Activated T-cell treated with anti-CD3 and anti-CD28 coated beads, Interleukin-2, amount 50 U/mL, for 1 hour (primary cell): ENCODE results near the gene CASP9.
A peak's percentile ranks its signal among the peaks of the same experiment; 100 is the strongest.

Experiments
- DNase-seq: peaks from one replicate; pipeline ENCODE4 v3.0.0-alpha.2; 2020

The CASP9 gene

DNA sequence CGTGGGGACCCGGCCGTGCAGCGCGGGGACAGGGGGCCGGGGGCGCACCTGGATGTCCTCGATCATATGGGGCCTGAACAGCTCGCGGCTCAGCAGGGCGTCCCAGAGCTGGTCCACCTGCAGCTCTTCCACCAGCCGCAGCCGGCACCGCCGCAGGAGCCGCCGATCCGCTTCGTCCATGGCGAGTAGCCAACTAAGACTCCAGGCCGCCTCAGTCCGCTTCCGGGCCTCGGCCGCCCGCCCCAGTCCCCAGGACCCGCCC is at the start of gene CASP9:
TSS of gene CASP9 (minus strand) at position 195 of the 262 bp plus-strand sequence. CDS start at position 180, 15 bp downstream.
- no peak for DNase-seq

DNA sequence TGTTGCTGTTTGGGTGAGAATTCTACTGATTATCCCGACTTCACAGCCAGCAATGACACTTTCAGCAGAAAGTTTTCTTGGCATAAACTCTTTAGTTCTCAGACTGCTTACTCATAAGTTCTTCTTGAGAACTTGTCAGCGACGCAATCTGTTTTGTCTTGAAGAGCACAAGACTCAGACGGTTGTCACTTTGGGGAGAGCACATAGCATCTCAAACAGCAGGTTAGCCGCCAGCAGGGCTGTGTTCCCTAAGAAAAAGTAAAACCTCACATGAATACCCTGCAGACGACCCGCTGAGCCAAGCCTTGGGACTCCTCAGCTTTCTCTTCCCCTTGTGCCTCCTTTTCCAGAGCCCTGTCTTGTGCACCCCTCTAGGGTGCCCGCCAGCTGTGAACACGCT is 49.5 kb upstream of the CASP9 start:
- DNase-seq, result no peak

- DNase-seq, result no peak
Observed at GRCh38 chr1:15571266-15571665, 47.3 kb upstream of the CASP9 start.

GRCh38 chr1:15570861-15571260 is 46.8 kb upstream of the CASP9 start:
- DNase-seq, result no peak

GRCh38 chr1:15568387-15569073 is 44.5 kb upstream of the CASP9 start:
- no peak for DNase-seq

DNA sequence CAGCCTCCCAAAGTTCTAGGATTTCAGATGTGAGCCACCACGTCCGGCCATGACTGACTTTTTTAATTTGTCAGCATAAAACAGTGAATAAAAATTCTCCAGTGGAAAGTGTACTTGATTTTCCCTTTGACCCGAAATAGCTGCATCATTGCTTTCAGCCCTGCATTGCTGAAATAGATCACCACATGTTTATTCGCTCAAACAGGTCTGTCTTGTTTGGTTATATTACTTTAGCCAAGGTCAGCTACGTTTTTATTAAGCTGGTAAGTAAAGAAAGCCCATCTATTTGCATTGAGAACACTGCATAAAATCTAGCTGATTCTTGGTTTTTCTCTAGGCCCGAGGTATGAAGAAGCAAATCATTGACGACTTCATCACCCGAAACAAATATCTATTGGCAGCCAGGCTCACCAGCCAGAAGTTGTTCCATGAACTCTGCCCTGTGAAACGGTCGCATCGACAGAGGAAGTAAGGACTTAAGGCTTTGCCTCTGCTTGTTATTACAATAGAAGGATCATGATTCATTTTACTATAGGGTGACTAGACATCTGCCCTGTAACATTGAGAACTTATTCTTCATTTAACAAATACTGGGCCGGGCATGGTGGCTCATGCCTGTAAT is 35.3 kb upstream of the CASP9 start:
- DNase-seq, result no peak

DNA sequence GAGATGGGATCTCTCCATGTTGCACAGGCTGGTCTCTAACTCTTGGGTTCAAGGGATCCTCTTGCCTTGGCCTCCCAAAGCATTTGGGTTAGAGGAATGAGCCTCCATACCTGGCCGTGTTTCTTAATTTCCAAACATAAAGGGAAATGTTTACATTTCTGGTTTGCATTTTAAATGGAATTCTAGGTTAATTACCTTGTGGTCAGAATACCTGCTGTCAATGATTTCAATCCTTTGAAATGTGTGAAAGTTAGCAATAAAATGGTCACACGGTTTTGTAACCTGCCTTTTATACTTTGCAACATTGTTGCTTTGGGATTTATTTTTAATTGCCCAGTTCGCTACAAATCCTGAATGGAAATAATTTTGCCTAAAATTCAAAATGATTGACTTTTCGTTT is 34.5 kb upstream of the CASP9 start:
- DNase-seq, result no peak

GRCh38 chr1:15557594-15557993 is 33.6 kb upstream of the CASP9 start:
- DNase-seq, result no peak

- no peak for DNase-seq
Observed at GRCh38 chr1:15557008-15557407, 33.0 kb upstream of the CASP9 start.

DNA sequence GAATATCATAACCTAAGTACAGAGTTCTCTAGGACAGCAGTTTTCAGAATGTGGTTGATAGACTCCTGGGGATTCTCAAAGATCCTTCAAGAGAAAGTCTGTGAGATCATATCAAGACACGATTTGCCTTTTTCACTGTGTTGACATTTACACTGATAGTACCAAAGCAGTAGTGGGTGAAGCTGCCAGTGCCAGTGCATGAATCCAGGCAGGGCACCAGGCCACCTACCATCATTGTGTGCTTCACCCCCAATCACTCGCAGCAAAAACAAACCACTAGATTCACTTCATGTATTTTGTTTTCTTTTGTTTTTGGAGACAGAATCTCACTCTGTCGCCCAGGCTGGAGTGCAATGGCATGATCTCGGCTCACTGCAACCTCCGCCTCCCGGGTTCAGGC is 26.6 kb upstream of the CASP9 start:
- no peak for DNase-seq

GRCh38 chr1:15546641-15547040 is 22.6 kb upstream of the CASP9 start:
- DNase-seq, result no peak

DNA sequence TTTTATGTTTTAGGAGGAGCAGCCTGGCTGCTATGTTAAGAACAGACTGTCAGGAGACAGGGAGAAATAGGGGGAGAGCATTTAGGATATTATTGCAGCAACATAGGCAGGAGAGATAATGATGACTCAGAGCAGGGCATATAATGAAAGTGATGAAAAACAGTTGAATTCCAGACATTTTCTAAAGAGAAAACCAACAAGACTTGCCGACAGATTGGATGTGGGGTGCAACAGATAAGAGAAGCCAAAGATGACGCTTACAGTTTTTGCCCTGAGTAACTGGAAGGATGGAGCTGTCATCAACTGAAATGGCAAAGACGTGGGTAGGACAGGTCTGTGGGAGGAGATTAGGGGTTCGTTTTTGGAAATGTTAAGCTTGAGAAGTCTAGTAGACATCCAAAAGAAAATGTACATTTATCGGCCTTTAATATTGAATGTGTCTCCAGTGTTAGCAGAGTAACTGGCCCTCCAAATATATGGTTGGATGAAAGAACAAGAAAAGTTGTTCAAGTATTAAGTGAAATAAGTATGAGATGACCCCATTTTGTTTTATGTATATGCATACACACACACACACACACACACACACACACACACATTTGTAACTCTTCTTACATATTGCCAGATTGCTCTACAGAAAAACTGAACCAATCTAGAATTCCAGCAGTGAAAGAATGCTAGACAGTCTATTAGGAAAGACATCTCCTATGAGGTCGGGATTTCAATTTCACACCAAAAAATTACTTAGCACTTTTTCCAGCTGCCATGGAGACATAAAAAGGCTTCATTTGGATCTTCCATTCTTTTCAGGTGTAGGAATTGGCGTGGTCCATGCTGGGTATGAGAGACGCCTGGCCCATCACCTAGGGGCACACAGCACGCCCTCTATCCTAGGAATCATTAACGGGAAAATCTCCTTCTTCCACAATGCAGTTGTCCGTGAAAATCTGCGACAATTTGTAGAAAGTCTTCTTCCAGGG is 19.9 kb upstream of the CASP9 start:
- no peak for DNase-seq

DNA sequence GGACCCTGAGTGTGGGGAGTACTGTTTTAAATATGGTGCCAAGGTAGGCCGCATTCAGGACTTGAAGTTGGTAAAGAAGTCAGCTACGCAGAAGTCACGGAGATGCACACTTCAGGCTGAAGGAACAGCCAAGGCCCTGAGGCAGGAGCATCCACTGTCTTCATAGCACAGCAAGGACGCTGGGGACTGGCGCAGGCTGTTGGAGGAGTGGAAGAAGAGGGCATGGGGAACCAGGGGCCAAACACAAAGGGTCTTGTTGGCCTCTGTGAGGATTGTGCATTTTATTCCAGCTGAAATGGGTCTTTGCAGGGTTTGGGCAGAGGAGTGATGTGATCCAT is 19.2 kb upstream of the CASP9 start:
- no peak for DNase-seq

GRCh38 chr1:15542388-15543250 is 18.6 kb upstream of the CASP9 start:
- DNase-seq, result no peak

- DNase-seq, result no peak
Observed at GRCh38 chr1:15541231-15541792, 17.3 kb upstream of the CASP9 start.

GRCh38 chr1:15540186-15540585 is 16.2 kb upstream of the CASP9 start:
- no peak for DNase-seq

- no peak for DNase-seq
Observed at GRCh38 chr1:15538771-15539170, 14.8 kb upstream of the CASP9 start.

DNA sequence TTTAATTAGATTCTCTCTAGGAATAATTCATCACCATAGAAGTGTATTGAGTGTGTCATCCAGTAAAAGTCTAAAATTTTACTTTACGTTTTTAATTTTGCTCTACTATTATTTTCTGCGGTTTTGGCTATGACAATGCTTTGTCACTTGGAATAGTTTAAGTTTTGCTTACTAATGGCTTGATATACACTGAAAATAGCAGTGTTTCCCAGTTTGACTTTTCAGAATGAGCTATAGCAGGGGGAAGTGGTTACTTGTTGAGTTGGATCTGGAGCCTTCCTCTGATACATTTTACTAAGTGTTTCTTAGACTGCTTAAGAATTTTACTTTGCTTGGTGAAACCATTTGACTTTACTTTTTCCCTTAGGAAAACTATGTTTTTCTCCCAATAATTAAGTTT is 7.7 kb upstream of the CASP9 start:
- no peak for DNase-seq

- DNase-seq, result no peak
Observed at GRCh38 chr1:15531003-15531402, 7.0 kb upstream of the CASP9 start.

DNA sequence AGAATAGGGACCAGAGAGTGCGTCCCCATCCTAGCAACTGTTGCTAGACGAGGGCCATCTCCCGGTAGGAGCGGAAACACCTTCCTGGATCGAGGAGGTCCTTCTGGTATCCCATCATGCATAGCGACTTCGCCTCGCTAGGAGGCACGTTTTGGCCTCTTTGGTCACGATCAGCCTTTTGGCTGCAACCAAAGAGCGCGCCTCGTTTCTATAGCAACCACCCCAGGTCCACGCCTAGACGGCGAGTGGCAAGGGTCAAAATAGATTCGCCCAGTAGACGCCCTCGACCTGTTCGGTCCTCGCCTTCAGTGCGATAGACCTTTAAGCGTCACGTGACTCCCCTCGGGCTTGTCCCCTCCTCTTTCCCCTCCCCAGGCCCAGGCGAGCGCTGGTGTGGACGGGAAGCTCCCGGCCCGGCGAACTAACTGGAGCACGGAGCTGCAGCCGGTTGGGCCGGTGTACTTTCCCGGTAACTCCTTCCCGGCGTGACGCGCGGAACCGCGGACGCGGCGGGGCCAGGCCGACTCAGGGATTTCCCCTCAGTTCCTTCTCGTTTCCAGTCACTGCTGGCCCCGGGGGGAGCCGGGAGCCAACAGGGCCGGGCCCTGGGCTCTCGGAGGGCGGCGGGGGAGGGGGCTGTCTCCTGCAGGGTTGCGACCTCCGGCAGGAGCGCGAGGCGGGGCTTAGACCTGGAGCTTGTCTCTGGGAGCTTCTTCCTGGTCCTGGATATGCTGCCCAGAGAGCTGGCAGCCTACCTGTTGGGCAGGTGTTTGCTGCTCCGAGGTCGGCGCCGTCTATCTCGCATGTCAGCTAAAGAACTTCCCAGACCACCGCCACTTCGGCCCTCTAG is 2.7 kb upstream of the CASP9 start, which contains the start of gene DNAJC16:
TSS of gene DNAJC16 (plus strand) at position 359 of the 850 bp plus-strand sequence. CDS start 2,258 bp downstream, outside the sequence.
- peak; percentile 92 for DNase-seq

- DNase-seq, result no peak
Observed at GRCh38 chr1:15526021-15526489, 2.0 kb upstream of the CASP9 start.
